GM15510 (cell line): Measurements from ENCODE around the gene HMCN2.

Experiments used
- POLR2A ChIP-seq: IDR thresholded peaks from 3 replicates; pipeline ENCODE4 v1.6.1; 2011; ENCODE audit warnings: borderline replicate concordance; ENCODE audit not compliant: insufficient read length; ENCODE audit errors: extremely low read depth

The HMCN2 gene

GRCh38 chr9:130290291-130291181, 25.0 kb downstream of the HMCN2 start:
- TF ChIP-seq POLR2A, result no peak

GRCh38 chr9:130291474-130291873, 25.9 kb downstream of the HMCN2 start:
- TF ChIP-seq POLR2A, result no peak

GRCh38 chr9:130292106-130292505, 26.5 kb downstream of the HMCN2 start:
- no peak for TF ChIP-seq POLR2A

GRCh38 chr9:130294664-130295063, 29.1 kb downstream of the HMCN2 start:
- TF ChIP-seq POLR2A, result no peak

GRCh38 chr9:130295431-130295830, 29.9 kb downstream of the HMCN2 start:
- no peak for TF ChIP-seq POLR2A

- no peak for TF ChIP-seq POLR2A
Measured at GRCh38 chr9:130295945-130296782, 30.6 kb downstream of the HMCN2 start.

GRCh38 chr9:130296783-130297055, 31.2 kb downstream of the HMCN2 start:
- no peak for TF ChIP-seq POLR2A

GRCh38 chr9:130297371-130297770, 31.8 kb downstream of the HMCN2 start:
- no peak for TF ChIP-seq POLR2A

- TF ChIP-seq POLR2A, result no peak
Measured at GRCh38 chr9:130298662-130299279, 33.2 kb downstream of the HMCN2 start.

GRCh38 chr9:130299785-130300615, 34.4 kb downstream of the HMCN2 start:
- TF ChIP-seq POLR2A, result no peak

- TF ChIP-seq POLR2A, result no peak
Measured at GRCh38 chr9:130300739-130301138, 35.2 kb downstream of the HMCN2 start.

GRCh38 chr9:130301483-130302286, 36.1 kb downstream of the HMCN2 start:
- TF ChIP-seq POLR2A, result no peak

- no peak for TF ChIP-seq POLR2A
Measured at GRCh38 chr9:130302785-130303612, 37.4 kb downstream of the HMCN2 start.

GRCh38 chr9:130303613-130304055, 38.1 kb downstream of the HMCN2 start:
- no peak for TF ChIP-seq POLR2A

GRCh38 chr9:130304116-130304515, 38.6 kb downstream of the HMCN2 start:
- TF ChIP-seq POLR2A, result no peak
